A673 (cell line): ENCODE data around the gene TCF3. TPM values are rescaled to one million over a fixed set of nuclear protein-coding genes. Genes with fewer than 3 reads are reported as not detected.

Source experiments
- BruUV-seq: library from RNA; stranded (reverse); fragments of 400-500 nt; replicated peaks from 2 replicates; lab custom pipeline; 2021; lab: Mats Ljungman, UMichigan
- CTCF ChIA-PET: fragments of 300-600 bp; sonication (Branson Sonifier 250); formaldehyde crosslinking; loops from one replicate; lab custom pipeline; 2022; ENCODE audit warnings: antibody characterized with exemption; lab: Charles Lee
- POLR2A ChIA-PET: fragments of 300-600 bp; sonication (Branson Sonifier 250); formaldehyde crosslinking; loops from one replicate; lab custom pipeline; 2022; ENCODE audit warnings: antibody characterized with exemption; ENCODE audit not compliant: low non-redundant PET; lab: Charles Lee
- DNase-seq: peaks from one replicate; pipeline ENCODE4 v3.0.0-alpha.2; 2015; ENCODE audit warnings: low spot score
- H3K27ac ChIP-seq: fragments of 200-600 bp; sonication (generic); 2 replicates; pipeline ENCODE4 v1.5.1; 2016; ENCODE audit warnings: mixed run types, low read depth, mild to moderate bottlenecking, mixed read lengths, antibody characterized with exemption, low read length; ENCODE audit not compliant: poor library complexity, severe bottlenecking
- H3K27me3 ChIP-seq: fragments of 200-600 bp; sonication (generic); replicated peaks from 2 replicates; pipeline ENCODE4 v1.6.1; 2017; ENCODE audit warnings: mixed run types, low read depth, mild to moderate bottlenecking, mixed read lengths, antibody characterized with exemption, low read length; ENCODE audit not compliant: insufficient read depth, poor library complexity
- H3K36me3 ChIP-seq: fragments of 200-600 bp; sonication (generic); 2 replicates; pipeline ENCODE4 v1.6.1; 2016; ENCODE audit warnings: mixed run types, mild to moderate bottlenecking, mixed read lengths, antibody characterized with exemption, low read length; ENCODE audit not compliant: insufficient read depth, poor library complexity, severe bottlenecking
- H3K4me1 ChIP-seq: fragments of 200-600 bp; sonication (generic); 2 replicates; pipeline ENCODE4 v1.6.1; 2017; ENCODE audit warnings: mixed run types, mild to moderate bottlenecking, mixed read lengths, antibody characterized with exemption, low read length; ENCODE audit not compliant: insufficient read depth, poor library complexity, severe bottlenecking
- H3K4me3 ChIP-seq: fragments of 200-600 bp; sonication (generic); 2 replicates; pipeline ENCODE4 v1.5.1; 2016; ENCODE audit warnings: low read depth, mixed run types, mild to moderate bottlenecking, mixed read lengths, low read length; ENCODE audit not compliant: poor library complexity, severe bottlenecking
- H3K9me3 ChIP-seq: fragments of 200-600 bp; sonication (generic); 2 replicates; pipeline ENCODE4 v1.6.1; 2016; ENCODE audit warnings: mixed run types, low read depth, mild to moderate bottlenecking, mixed read lengths, antibody characterized with exemption, low read length; ENCODE audit not compliant: poor library complexity, severe bottlenecking
- EZH2 ChIP-seq: fragments of 200-600 bp; sonication (generic); IDR thresholded peaks from 2 replicates; pipeline ENCODE4 v1.6.1; 2017; ENCODE audit warnings: borderline replicate concordance, low read depth, mild to moderate bottlenecking, mixed read lengths, antibody characterized with exemption, low read length; ENCODE audit not compliant: poor library complexity, severe bottlenecking
- intact Hi-C: fragments of 100-400 bp; cut with micrococcal nuclease; formaldehyde crosslinking; loops from one replicate; pipeline ENCODE4 v1.10.0; 2022; ENCODE audit not compliant: unreplicated experiment
- total RNA-seq: library from RNA; stranded (reverse); gene quantifications from 2 replicates; pipeline ENCODE4 v1.2.3, GENCODE V29; 2021
- TF ChIP-seq, protein P1 (sequence below): fragments of 300-800, 200-600 bp; sonication (generic); conservative IDR thresholded peaks from 2 replicates; pipeline ENCODE4 v1.5.1; 2017; ENCODE audit warnings: low read depth, mild to moderate bottlenecking, antibody characterized with exemption, low read length, moderate library complexity, mixed read lengths

The TCF3 gene
- total RNA-seq, 1 experiment from 2014 or later: 333 TPM

GRCh38 chr19:1592024-1592754, 60.2 kb downstream of the TCF3 start:
- DNase-seq: peak; percentile 94
- H3K4me1 ChIP-seq: peaks cover 10% of the 10 kb centered on the region
- no peaks in the 10 kb centered on the region for H3K27me3 ChIP-seq
- CTCF ChIA-PET: interaction anchor here (1.3 kb wide), 1 partner anchor 46 kb away, joined by 6 read pairs; no protein-coding TSS in a partner anchor
- H3K4me3 ChIP-seq: peak overlapping the region; percentile 100
- peak overlapping the region; percentile 100 for H3K27ac ChIP-seq
- POLR2A ChIA-PET: interaction anchor here (0.5 to 0.6 kb wide), 2 partner anchors 44 to 323 kb away, joined by 4 to 6 read pairs; no protein-coding TSS in a partner anchor
- TF ChIP-seq EZH2: no peak
- TF ChIP-seq, protein P1, sequence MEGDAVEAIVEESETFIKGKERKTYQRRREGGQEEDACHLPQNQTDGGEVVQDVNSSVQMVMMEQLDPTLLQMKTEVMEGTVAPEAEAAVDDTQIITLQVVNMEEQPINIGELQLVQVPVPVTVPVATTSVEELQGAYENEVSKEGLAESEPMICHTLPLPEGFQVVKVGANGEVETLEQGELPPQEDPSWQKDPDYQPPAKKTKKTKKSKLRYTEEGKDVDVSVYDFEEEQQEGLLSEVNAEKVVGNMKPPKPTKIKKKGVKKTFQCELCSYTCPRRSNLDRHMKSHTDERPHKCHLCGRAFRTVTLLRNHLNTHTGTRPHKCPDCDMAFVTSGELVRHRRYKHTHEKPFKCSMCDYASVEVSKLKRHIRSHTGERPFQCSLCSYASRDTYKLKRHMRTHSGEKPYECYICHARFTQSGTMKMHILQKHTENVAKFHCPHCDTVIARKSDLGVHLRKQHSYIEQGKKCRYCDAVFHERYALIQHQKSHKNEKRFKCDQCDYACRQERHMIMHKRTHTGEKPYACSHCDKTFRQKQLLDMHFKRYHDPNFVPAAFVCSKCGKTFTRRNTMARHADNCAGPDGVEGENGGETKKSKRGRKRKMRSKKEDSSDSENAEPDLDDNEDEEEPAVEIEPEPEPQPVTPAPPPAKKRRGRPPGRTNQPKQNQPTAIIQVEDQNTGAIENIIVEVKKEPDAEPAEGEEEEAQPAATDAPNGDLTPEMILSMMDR: no peak
- no TSS peak for BruUV-seq
- peaks cover 9% of the 10 kb centered on the region for H3K36me3 ChIP-seq
- no peaks in the 10 kb centered on the region for H3K9me3 ChIP-seq
- intact Hi-C loops: loop anchor here (10.0 kb wide), 1 partner anchor 317 kb away; the partner anchor contains the start of gene FAM174C

GRCh38 chr19:1591421-1592023, 60.9 kb downstream of the TCF3 start:
- Histone ChIP-seq H3K4me1 (peaks cover 10% of the 10 kb centered on the region), H3K27ac (peak overlapping the region; percentile 100), H3K27me3 (no peaks in the 10 kb centered on the region), H3K36me3 (peaks cover 4% of the 10 kb centered on the region), H3K4me3 (peak overlapping the region; percentile 100), H3K9me3 (no peaks in the 10 kb centered on the region)
- TF ChIP-seq EZH2: no peak
- TF ChIP-seq, protein P1: no peak
- intact Hi-C loops: loop anchor here (10.0 kb wide), 1 partner anchor 317 kb away; the partner anchor contains the start of gene FAM174C
- POLR2A ChIA-PET: no interaction called here
- DNase-seq: peak; percentile 36
- BruUV-seq: TSS peak; percentile 61
- CTCF ChIA-PET: interaction anchor here (1.3 kb wide), 1 partner anchor 45 kb away, joined by 6 read pairs; no protein-coding TSS in a partner anchor

GRCh38 chr19:1590641-1591397, 61.6 kb downstream of the TCF3 start:
- H3K4me1 ChIP-seq: peaks cover 10% of the 10 kb centered on the region
- no peak for TF ChIP-seq EZH2
- TF ChIP-seq, protein P1: peak; percentile 37
- peak overlapping the region; percentile 100 for H3K27ac ChIP-seq
- CTCF ChIA-PET: interaction anchor here (1.3 kb wide), 1 partner anchor 45 kb away, joined by 6 read pairs; no protein-coding TSS in a partner anchor
- POLR2A ChIA-PET: no interaction called here
- peaks cover 8% of the 10 kb centered on the region for H3K36me3 ChIP-seq
- H3K27me3 ChIP-seq: no peaks in the 10 kb centered on the region
- DNase-seq: peak; percentile 59
- no TSS peak for BruUV-seq
- H3K4me3 ChIP-seq: peak overlapping the region; percentile 100
- no peaks in the 10 kb centered on the region for H3K9me3 ChIP-seq
- intact Hi-C loops: loop anchor here (10.0 kb wide), 1 partner anchor 316 kb away; the partner anchor contains the start of gene FAM174C
